HFFc6 (cell line): Measurements from ENCODE around the gene REEP5. TPM values are rescaled to one million over a fixed set of nuclear protein-coding genes. Genes with fewer than 3 reads are reported as not detected.

Source experiments
- DNase-seq: peaks from one replicate; pipeline ENCODE4 v3.0.0-alpha.2; 2018
- H3K27ac Mint-ChIP-seq: 2 replicates; pipeline ENCODE4 v1.8.0; 2020; ENCODE audit warnings: mild to moderate bottlenecking, mixed read lengths
- H3K27me3 Mint-ChIP-seq: 2 replicates; pipeline ENCODE4 v1.8.0; 2021; ENCODE audit warnings: mild to moderate bottlenecking, moderate library complexity, mixed read lengths; ENCODE audit not compliant: insufficient read depth
- H3K36me3 Mint-ChIP-seq: 2 replicates; pipeline ENCODE4 v1.8.0; 2021; ENCODE audit warnings: low read depth, mixed read lengths
- H3K4me1 Mint-ChIP-seq: 2 replicates; pipeline ENCODE4 v1.8.0; 2020; ENCODE audit warnings: low read depth, mixed read lengths
- H3K4me3 Mint-ChIP-seq: 2 replicates; pipeline ENCODE4 v1.8.0; 2020; ENCODE audit warnings: mild to moderate bottlenecking, moderate library complexity, mixed read lengths
- H3K9me3 Mint-ChIP-seq: 2 replicates; pipeline ENCODE4 v1.8.0; 2020; ENCODE audit warnings: mild to moderate bottlenecking, mixed read lengths
- CTCF ChIP-seq: fragments of 200-600 bp; sonication (generic); IDR thresholded peaks from 2 replicates; pipeline ENCODE4 v1.5.0; 2021; ENCODE audit warnings: antibody characterized with exemption, mild to moderate bottlenecking
- total RNA-seq, 6 experiments: library from RNA; stranded (reverse); fragmentation: NEBNext Ultra II Directional; extraction: Animal tissue kit (Norgen Biotek cat#: 25700); gene quantifications; 2 replicates in 1 of 6; 3 replicates in 5 of 6; pipeline ENCODE4 v1.2.3, GENCODE V29; 2021

The REEP5 gene
- total RNA-seq, 6 experiments from 2014 or later = 95.9 to 143 (median 107) TPM

GRCh38 chr5:112848116-112848811 lies 73.8 kb downstream of the REEP5 start:
- no peaks in the 10 kb centered on the region for H3K9me3 Mint-ChIP-seq
- TF ChIP-seq CTCF = peak; percentile 83
- H3K27ac Mint-ChIP-seq = peak overlapping the region; percentile 54
- peak overlapping the region; percentile 52 for H3K4me3 Mint-ChIP-seq
- H3K36me3 Mint-ChIP-seq = no peaks in the 10 kb centered on the region
- peak; percentile 71 for DNase-seq
- peaks cover 6% of the 10 kb centered on the region for H3K4me1 Mint-ChIP-seq
- peaks cover 2% of the 10 kb centered on the region; the same call in 1 of the 2 replicates for H3K27me3 Mint-ChIP-seq

- Mint-ChIP-seq H3K36me3 (peaks cover 9% of the 10 kb centered on the region), H3K9me3 (no peaks in the 10 kb centered on the region), H3K27ac (no peak overlapping the region), H3K4me3 (no peak overlapping the region), H3K4me1 (peaks cover 6% of the 10 kb centered on the region), H3K27me3 (peaks cover 2% of the 10 kb centered on the region; the same call in 1 of the 2 replicates)
- no peak for TF ChIP-seq CTCF
- DNase-seq = no peak
Observed at GRCh38 chr5:112847306-112847705, 74.7 kb downstream of the REEP5 start.

GRCh38 chr5:112846556-112846955 lies 75.5 kb downstream of the REEP5 start:
- TF ChIP-seq CTCF = no peak
- DNase-seq = no peak
- Mint-ChIP-seq H3K36me3 (peaks cover 14% of the 10 kb centered on the region), H3K4me1 (peaks cover 6% of the 10 kb centered on the region), H3K9me3 (no peaks in the 10 kb centered on the region), H3K4me3 (no peak overlapping the region), H3K27me3 (no peaks in the 10 kb centered on the region), H3K27ac (no peak overlapping the region)

GRCh38 chr5:112844489-112844888 lies 77.5 kb downstream of the REEP5 start:
- Mint-ChIP-seq H3K9me3 (no peaks in the 10 kb centered on the region), H3K36me3 (peaks cover 35% of the 10 kb centered on the region), H3K27ac (no peak overlapping the region), H3K4me3 (no peak overlapping the region), H3K27me3 (peaks cover 2% of the 10 kb centered on the region; the same call in 1 of the 2 replicates), H3K4me1 (peaks cover 6% of the 10 kb centered on the region)
- TF ChIP-seq CTCF = no peak
- no peak for DNase-seq

GRCh38 chr5:112833971-112834370 lies 88.1 kb downstream of the REEP5 start:
- Mint-ChIP-seq H3K36me3 (peaks cover 33% of the 10 kb centered on the region), H3K9me3 (no peaks in the 10 kb centered on the region), H3K27me3 (no peaks in the 10 kb centered on the region), H3K4me3 (no peak overlapping the region), H3K27ac (no peak overlapping the region), H3K4me1 (no peaks in the 10 kb centered on the region)
- no peak for DNase-seq
- no peak for TF ChIP-seq CTCF
